K562 (cell line): ENCODE data around the gene ASPHD1. TPM values are rescaled to one million over a fixed set of nuclear protein-coding genes. Genes with fewer than 3 reads are reported as not detected.

ENCODE experiments used
- ARID1B ChIP-seq: fragments of 450-650 bp; IDR thresholded peaks from 2 replicates; pipeline ENCODE4 v1.6.1; 2016; ENCODE audit warnings: antibody characterized with exemption, mild to moderate bottlenecking, inconsistent platforms
- CTBP1 ChIP-seq: fragments of 450-650 bp; IDR thresholded peaks from 2 replicates; pipeline ENCODE4 v1.6.1; 2016; ENCODE audit warnings: borderline replicate concordance
- ESRRB ChIP-seq: fragments of 250-450 bp; sonication (Bioruptor Pico); IDR thresholded peaks from 2 replicates; pipeline ENCODE4 v1.5.0; 2020; ENCODE audit warnings: mild to moderate bottlenecking, moderate library complexity, borderline replicate concordance
- FOXM1 ChIP-seq, 2 experiments: fragments of 450-650 bp in 1 of 2; sonication (generic) in 1 of 2; formaldehyde crosslinking in 1 of 2; IDR thresholded peaks; 2 replicates each; pipeline versions ENCODE4 v1.6.1 to v1.9.0; 2017 to 2022; ENCODE audit warnings: low read depth in 2 of 2, mild to moderate bottlenecking in 2 of 2, missing genetic modification reagents in 1 of 2, moderate library complexity in 1 of 2
- HNRNPK ChIP-seq: fragments of 200-400 bp; formaldehyde crosslinking; IDR thresholded peaks from one replicate; pipeline ENCODE4 v1.6.1; 2018; ENCODE audit warnings: mild to moderate bottlenecking, low read depth, low read length; ENCODE audit not compliant: poor library complexity, severe bottlenecking
- KAT2B ChIP-seq: IDR thresholded peaks from one replicate; pipeline ENCODE4 v1.6.1; 2012; ENCODE audit warnings: low read depth, mild to moderate bottlenecking, control low read depth, inconsistent platforms, low read length, moderate library complexity
- RCOR1 ChIP-seq, 2 experiments: IDR thresholded peaks; 2 replicates each; pipeline ENCODE4 v1.6.1; 2012; ENCODE audit warnings: low read depth in 2 of 2, low read length in 2 of 2, borderline replicate concordance in 1 of 2, improper control_type of control experiment in 1 of 2
- SOX6 ChIP-seq: fragments of 450-650 bp; IDR thresholded peaks from 2 replicates; pipeline ENCODE4 v1.6.1; 2014; ENCODE audit warnings: mild to moderate bottlenecking
- SP1 ChIP-seq: sonication (generic); formaldehyde crosslinking; IDR thresholded peaks from 2 replicates; pipeline ENCODE4 v1.8.1; 2022; ENCODE audit warnings: mild to moderate bottlenecking, missing genetic modification reagents
- SRSF7 ChIP-seq: fragments of 200-400 bp; formaldehyde crosslinking; optimal IDR thresholded peaks from 2 replicates; pipeline ENCODE3; 2017; ENCODE audit warnings: mild to moderate bottlenecking, low read depth, low read length
- TCF15 ChIP-seq: fragments of 250-450 bp; sonication (Bioruptor Pico); IDR thresholded peaks from 2 replicates; pipeline ENCODE4 v1.8.0; 2022; ENCODE audit warnings: moderate library complexity, mild to moderate bottlenecking, inconsistent platforms
- U2AF2 ChIP-seq: fragments of 200-400 bp; formaldehyde crosslinking; optimal IDR thresholded peaks from 2 replicates; pipeline ENCODE3; 2017; ENCODE audit warnings: low read depth, mild to moderate bottlenecking, low read length
- YY1 ChIP-seq, 3 experiments: IDR thresholded peaks; 2 replicates each; pipeline ENCODE4 v1.6.1; 2011; ENCODE audit warnings: low read length in 2 of 3, mild to moderate bottlenecking in 2 of 3, moderate library complexity in 2 of 3, borderline replicate concordance in 1 of 3, control low read depth in 1 of 3, low read depth in 1 of 3; ENCODE audit not compliant: insufficient read depth in 3 of 3, insufficient replicate concordance in 2 of 3, control insufficient read depth in 1 of 3, insufficient read length in 1 of 3; ENCODE audit errors: extremely low read depth in 1 of 3
- ZBTB9 ChIP-seq: fragments of 450-650 bp; formaldehyde crosslinking; IDR thresholded peaks from 2 replicates; pipeline ENCODE4 v1.4.0; 2020; ENCODE audit warnings: mild to moderate bottlenecking, moderate library complexity
- ZNF12 ChIP-seq: sonication (generic); formaldehyde crosslinking; IDR thresholded peaks from 2 replicates; pipeline ENCODE4 v1.4.0; 2020; ENCODE audit warnings: mild to moderate bottlenecking, missing genetic modification reagents
- ZNF717 ChIP-seq: fragments of 250-450 bp; sonication (Bioruptor Pico); IDR thresholded peaks from 2 replicates; pipeline ENCODE4 v1.5.0; 2021
- polyA plus RNA-seq, 8 experiments: library from polyadenylated mRNA; depleted of rRNA in 4 of 8; stranded (reverse) in 5 of 8; unstranded in 3 of 8; fragments of >200 nt; fragmentation: Nextera tagmentation in 2 of 8; fragmentation: Illumina TruSeq in 1 of 8; extraction: Ambion mirVana in 2 of 8; extraction: Trizol in 1 of 8; gene quantifications; 2 replicates each; pipeline versions ENCODE4 v1.2.1 to v1.2.3, GENCODE V29; 2011 to 2014; ENCODE audit warnings: inconsistent platforms in 1 of 8, missing spikeins in 1 of 8
- total RNA-seq, 7 experiments: library from RNA; depleted of rRNA in 6 of 7; stranded (reverse); fragments of >200 nt in 6 of 7; fragmentation: Illumina TruSeq in 2 of 7; extraction: Trizol in 2 of 7; gene quantifications; 2 replicates each; pipeline versions ENCODE4 v1.2.1 to v1.2.3, GENCODE V29; 2011 to 2021; ENCODE audit warnings: low replicate concordance in 1 of 7
- TF ChIP-seq, protein P1 (sequence below), 2 experiments: fragments of 450-650 bp; IDR thresholded peaks; 2 replicates each; pipeline ENCODE4 v1.6.1; 2018; ENCODE audit warnings: mild to moderate bottlenecking in 2 of 2, low read depth in 1 of 2; ENCODE audit not compliant: partially characterized antibody in 2 of 2
- TF ChIP-seq, protein P2 (sequence below): fragments of 450-650 bp; formaldehyde crosslinking; IDR thresholded peaks from 2 replicates; pipeline ENCODE4 v1.4.0; 2020; ENCODE audit warnings: mild to moderate bottlenecking, moderate library complexity

ASPHD1 gene
- total and polyA plus RNA-seq, 9 of the 15 experiments (the other 6 are each of a cell fraction or from before 2014, with no cell fraction given) = 0.03 to 0.70 (median 0.24) TPM; not detected in 5

- TF ChIP-seq U2AF2 (no peak), ZNF12 (CRISPR knock-in tag) (no peak), ARID1B (no peak), KAT2B (no peak), TCF15 (CRISPR knock-in tag) (no peak), HNRNPK (no peak), CTBP1 (no peak), ZNF717 (no peak), ZBTB9 (CRISPR knock-in tag) (peak; percentile 82; the same call in 1 of the 2 replicates), SRSF7 (no peak), SOX6 (0 out of 2 replicates have a peak, but pooled peaks have one; percentile 14), RCOR1 (IDR thresholded peaks at IDR 0.05; ENCODE audit: borderline replicate concordance in 1 of 2, low read depth in 2 of 2, low read length in 2 of 2) (peak in 1 of 2 experiments; percentile 3; a peak in 1 of 4 replicates), YY1 (IDR thresholded peaks at IDR 0.05; ENCODE audit: borderline replicate concordance in 1 of 3, control insufficient read depth in 1 of 3, extremely low read depth in 1 of 3, insufficient read depth in 3 of 3, insufficient read length in 1 of 3, insufficient replicate concordance in 2 of 3, low read depth in 1 of 3, low read length in 2 of 3) (peak in 1 of 3 experiments; percentile 46), ESRRB (CRISPR knock-in tag) (no peak), FOXM1 (IDR thresholded peaks at IDR 0.05; ENCODE audit: low read depth) (no peak), FOXM1 (CRISPR knock-in tag; IDR thresholded peaks at IDR 0.05; ENCODE audit: low read depth) (no peak; the same call in 1 of the 2 replicates), SP1 (CRISPR knock-in tag) (no peak)
- TF ChIP-seq, protein P1, sequence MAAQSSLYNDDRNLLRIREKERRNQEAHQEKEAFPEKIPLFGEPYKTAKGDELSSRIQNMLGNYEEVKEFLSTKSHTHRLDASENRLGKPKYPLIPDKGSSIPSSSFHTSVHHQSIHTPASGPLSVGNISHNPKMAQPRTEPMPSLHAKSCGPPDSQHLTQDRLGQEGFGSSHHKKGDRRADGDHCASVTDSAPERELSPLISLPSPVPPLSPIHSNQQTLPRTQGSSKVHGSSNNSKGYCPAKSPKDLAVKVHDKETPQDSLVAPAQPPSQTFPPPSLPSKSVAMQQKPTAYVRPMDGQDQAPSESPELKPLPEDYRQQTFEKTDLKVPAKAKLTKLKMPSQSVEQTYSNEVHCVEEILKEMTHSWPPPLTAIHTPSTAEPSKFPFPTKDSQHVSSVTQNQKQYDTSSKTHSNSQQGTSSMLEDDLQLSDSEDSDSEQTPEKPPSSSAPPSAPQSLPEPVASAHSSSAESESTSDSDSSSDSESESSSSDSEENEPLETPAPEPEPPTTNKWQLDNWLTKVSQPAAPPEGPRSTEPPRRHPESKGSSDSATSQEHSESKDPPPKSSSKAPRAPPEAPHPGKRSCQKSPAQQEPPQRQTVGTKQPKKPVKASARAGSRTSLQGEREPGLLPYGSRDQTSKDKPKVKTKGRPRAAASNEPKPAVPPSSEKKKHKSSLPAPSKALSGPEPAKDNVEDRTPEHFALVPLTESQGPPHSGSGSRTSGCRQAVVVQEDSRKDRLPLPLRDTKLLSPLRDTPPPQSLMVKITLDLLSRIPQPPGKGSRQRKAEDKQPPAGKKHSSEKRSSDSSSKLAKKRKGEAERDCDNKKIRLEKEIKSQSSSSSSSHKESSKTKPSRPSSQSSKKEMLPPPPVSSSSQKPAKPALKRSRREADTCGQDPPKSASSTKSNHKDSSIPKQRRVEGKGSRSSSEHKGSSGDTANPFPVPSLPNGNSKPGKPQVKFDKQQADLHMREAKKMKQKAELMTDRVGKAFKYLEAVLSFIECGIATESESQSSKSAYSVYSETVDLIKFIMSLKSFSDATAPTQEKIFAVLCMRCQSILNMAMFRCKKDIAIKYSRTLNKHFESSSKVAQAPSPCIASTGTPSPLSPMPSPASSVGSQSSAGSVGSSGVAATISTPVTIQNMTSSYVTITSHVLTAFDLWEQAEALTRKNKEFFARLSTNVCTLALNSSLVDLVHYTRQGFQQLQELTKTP (IDR thresholded peaks at IDR 0.05; ENCODE audit: low read depth in 1 of 2, partially characterized antibody in 2 of 2) = peak in 1 of 2 experiments; percentile 33
- TF ChIP-seq, protein P2, sequence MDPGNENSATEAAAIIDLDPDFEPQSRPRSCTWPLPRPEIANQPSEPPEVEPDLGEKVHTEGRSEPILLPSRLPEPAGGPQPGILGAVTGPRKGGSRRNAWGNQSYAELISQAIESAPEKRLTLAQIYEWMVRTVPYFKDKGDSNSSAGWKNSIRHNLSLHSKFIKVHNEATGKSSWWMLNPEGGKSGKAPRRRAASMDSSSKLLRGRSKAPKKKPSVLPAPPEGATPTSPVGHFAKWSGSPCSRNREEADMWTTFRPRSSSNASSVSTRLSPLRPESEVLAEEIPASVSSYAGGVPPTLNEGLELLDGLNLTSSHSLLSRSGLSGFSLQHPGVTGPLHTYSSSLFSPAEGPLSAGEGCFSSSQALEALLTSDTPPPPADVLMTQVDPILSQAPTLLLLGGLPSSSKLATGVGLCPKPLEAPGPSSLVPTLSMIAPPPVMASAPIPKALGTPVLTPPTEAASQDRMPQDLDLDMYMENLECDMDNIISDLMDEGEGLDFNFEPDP (CRISPR knock-in tag) = 0 out of 2 replicates have a peak, but pooled peaks have one; percentile 7
These were observed 25.8 kb downstream of the ASPHD1 start, which contains the start of gene KCTD13 (continued) for GRCh38 chr16:29925781-29926710.
